NCI-H2081 (cell line): ENCODE results near the gene FRAS1.

Source experiments
- DNase-seq, 2 experiments: peaks; one replicate each; lab custom pipeline; 2025; lab: John Stamatoyannopoulos, UW

Gene FRAS1

DNA sequence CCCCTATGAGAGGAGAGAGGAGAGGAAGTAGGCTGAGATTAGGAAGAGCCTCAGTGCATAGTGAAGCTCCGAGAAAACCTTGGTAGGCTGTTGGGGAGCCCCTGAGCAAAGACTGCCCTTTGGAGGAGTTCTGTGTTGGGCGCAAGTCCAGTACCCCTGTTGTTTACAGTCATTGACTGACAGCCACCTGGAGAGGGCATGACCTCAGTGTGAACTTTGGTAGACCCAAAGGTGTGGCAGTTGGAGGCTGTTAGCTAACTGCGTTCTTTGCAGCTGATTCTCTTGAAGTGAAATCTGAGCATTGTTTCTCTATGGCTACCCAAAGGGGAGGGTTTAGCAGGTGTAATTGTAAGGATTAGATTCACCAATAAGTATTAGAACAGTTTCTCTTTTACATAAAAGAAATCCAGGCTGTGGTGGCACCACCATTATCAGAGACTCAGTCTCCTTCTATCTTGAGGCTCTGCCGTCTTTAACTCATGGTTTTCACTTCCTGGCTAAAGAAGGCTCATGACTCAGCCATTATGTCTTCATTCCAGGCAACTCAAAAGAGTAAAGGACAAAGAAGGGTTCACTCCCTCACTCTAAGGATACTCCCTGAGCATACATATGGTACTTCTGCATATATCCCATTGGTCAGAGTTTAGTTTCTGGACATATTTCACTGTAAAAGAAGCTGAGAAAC, 527.9 kb downstream of the FRAS1 start:
- no peak for DNase-seq

DNA sequence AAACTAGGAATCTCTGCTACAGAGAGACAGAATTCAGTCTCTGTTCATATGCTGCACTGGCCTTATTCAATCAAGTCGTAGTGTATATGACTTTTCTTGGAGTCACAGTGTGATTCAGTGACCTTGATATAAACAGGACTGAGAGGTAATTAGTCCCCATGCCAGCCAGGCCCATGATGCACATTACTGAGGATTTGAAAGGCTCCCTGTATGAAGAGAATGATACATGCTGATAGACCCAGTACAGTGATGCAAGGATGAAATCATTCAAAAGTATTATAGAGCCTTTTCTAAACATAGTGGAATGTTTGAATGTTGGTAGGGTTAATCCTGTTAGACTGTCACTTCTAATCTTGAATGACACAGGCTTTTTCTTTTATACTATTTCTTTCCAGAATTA, 528.5 kb downstream of the FRAS1 start:
- DNase-seq = no peak

DNA sequence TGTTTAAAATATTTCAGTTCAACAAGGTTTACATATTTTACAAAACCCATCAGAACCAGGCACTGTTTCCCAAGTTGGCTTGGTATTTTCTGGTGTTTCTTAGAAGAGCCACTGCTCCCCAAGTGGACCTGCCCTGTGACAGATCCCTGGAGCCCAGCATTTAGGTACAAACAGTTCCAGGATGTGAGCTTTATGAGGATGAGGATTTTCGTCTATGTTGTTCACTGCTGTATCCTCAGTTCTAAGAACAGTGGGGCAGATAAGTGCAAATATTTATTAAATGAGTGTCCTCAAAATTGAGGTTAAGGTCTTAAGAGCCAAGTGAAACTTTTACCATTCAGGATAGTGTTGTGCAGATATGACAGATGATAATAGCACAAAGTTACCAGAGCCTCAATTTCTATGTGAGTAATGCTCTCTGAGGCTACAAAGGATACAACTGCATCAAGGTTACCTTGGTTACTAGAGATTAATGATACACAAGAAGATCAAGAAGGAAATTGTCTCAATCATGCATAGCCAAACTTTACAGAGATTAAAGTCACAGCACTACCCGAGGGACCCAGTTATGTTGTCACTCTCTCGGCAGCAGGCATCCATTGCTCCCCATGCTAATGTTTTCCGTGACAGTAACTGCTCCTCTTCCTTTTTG, 531.9 kb downstream of the FRAS1 start:
- no peak for DNase-seq

DNA sequence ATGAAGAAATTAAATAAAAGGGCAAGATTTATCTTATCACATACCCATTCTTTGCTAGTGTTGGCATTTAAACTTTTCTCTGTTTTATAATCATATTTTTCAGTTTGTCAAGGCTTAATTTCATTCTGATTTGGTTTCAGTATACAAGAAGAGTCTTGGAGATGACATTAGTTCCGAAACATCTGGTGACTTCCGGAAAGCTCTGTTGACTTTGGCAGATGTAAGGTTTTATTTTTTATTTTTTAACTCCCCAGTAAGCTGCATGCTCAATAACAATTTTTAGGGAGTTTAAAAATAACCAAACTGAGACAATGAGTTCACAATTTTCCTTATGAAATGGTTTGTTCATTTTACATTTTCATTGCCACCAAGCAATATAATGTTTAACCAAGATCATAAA, 534.3 kb downstream of the FRAS1 start:
- DNase-seq = no peak

DNA sequence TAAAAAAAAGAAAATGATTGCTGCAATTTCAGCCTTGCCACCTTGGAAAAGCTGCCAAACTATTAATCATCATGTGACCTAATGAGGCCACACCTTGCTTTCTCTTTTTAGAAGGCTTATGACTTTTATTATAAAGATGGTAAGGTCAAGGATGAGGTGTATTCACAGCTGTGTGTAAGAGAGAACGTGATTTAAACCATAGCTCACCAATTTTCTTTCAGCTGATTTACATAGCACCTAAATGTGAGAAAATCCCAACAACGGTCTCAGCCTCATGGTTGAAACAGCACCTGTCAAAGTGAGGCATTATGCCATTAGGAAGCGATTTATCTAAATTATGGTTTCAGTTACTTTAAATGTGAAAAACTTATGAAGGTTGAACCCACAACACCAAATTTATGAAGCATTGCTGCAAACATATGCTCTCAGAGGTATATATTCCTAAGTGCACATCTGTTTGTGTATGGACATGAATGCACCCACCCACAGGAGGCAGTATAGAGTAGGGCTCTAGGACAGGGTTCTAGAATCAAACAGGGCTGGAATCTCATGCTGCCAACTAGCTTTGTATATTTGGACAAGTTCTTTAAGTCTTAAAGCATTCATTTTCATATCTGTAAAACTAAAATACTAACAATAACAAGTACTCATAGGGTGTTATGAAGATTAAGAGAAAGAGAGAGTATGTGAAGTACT, 535.1 kb downstream of the FRAS1 start:
- no peak for DNase-seq
